K562 (cell line): Measurements from ENCODE around the gene QPRT. TPM values are rescaled to one million over a fixed set of nuclear protein-coding genes. Genes with fewer than 3 reads are reported as not detected.

Experiments
- BRD4 ChIP-seq: fragments of 200-600 bp; sonication (generic); IDR thresholded peaks from 2 replicates; pipeline ENCODE4 v1.6.1; 2017; ENCODE audit warnings: inconsistent platforms
- CTCFL ChIP-seq: IDR thresholded peaks from 2 replicates; pipeline ENCODE4 v1.6.1; 2011; ENCODE audit warnings: borderline replicate concordance, low read depth, mild to moderate bottlenecking, moderate library complexity, low read length; ENCODE audit not compliant: insufficient read depth, poor library complexity, severe bottlenecking
- HDAC2 ChIP-seq: fragments of 450-650 bp; IDR thresholded peaks from 2 replicates; pipeline ENCODE4 v1.6.1; 2016; ENCODE audit warnings: mild to moderate bottlenecking
- RBBP5 ChIP-seq: fragments of 200-600 bp; sonication (generic); IDR thresholded peaks from 2 replicates; pipeline ENCODE4 v1.6.1; 2012; ENCODE audit warnings: borderline replicate concordance, mild to moderate bottlenecking, low read length, control low read depth, inconsistent platforms; ENCODE audit not compliant: insufficient read depth, poor library complexity, severe bottlenecking
- RBFOX2 ChIP-seq: fragments of 200-400 bp; formaldehyde crosslinking; IDR thresholded peaks from 2 replicates; pipeline ENCODE4 v1.6.1; 2017; ENCODE audit warnings: low read depth, mild to moderate bottlenecking, low read length, moderate library complexity
- RCOR1 ChIP-seq, 2 experiments: IDR thresholded peaks; 2 replicates each; pipeline ENCODE4 v1.6.1; 2012; ENCODE audit warnings: low read depth in 2 of 2, low read length in 2 of 2, borderline replicate concordance in 1 of 2, improper control_type of control experiment in 1 of 2
- SNIP1 ChIP-seq: fragments of 450-650 bp; IDR thresholded peaks from 2 replicates; pipeline ENCODE4 v1.7.1; 2017; ENCODE audit warnings: low read depth, mild to moderate bottlenecking
- STAT6 ChIP-seq: sonication (generic); formaldehyde crosslinking; IDR thresholded peaks from 2 replicates; pipeline ENCODE4 v1.8.1; 2023; ENCODE audit warnings: mild to moderate bottlenecking, missing genetic modification reagents
- TBP ChIP-seq: optimal IDR thresholded peaks from 2 replicates; pipeline ENCODE3; 2011; ENCODE audit warnings: low read depth, low read length, improper control_type of control experiment
- TSHZ1 ChIP-seq: fragments of 250-450 bp; sonication (Bioruptor Pico); IDR thresholded peaks from 2 replicates; pipeline ENCODE4 v1.4.0; 2020; ENCODE audit warnings: mild to moderate bottlenecking, moderate library complexity
- ZNF551 ChIP-seq: fragments of 250-450 bp; sonication (Bioruptor Pico); IDR thresholded peaks from 2 replicates; pipeline ENCODE4 v1.5.0; 2021; ENCODE audit warnings: mild to moderate bottlenecking, moderate library complexity
- polyA plus RNA-seq, 8 experiments: library from polyadenylated mRNA; depleted of rRNA in 4 of 8; stranded (reverse) in 5 of 8; unstranded in 3 of 8; fragments of >200 nt; fragmentation: Nextera tagmentation in 2 of 8; fragmentation: Illumina TruSeq in 1 of 8; extraction: Ambion mirVana in 2 of 8; extraction: Trizol in 1 of 8; gene quantifications; 2 replicates each; pipeline versions ENCODE4 v1.2.1 to v1.2.3, GENCODE V29; 2011 to 2014; ENCODE audit warnings: inconsistent platforms in 1 of 8, missing spikeins in 1 of 8
- total RNA-seq, 7 experiments: library from RNA; depleted of rRNA in 6 of 7; stranded (reverse); fragments of >200 nt in 6 of 7; fragmentation: Illumina TruSeq in 2 of 7; extraction: Trizol in 2 of 7; gene quantifications; 2 replicates each; pipeline versions ENCODE4 v1.2.1 to v1.2.3, GENCODE V29; 2011 to 2021; ENCODE audit warnings: low replicate concordance in 1 of 7
- TF ChIP-seq, protein P1 (sequence below): fragments of 450-650 bp; IDR thresholded peaks from 2 replicates; pipeline ENCODE4 v1.6.1; 2014; ENCODE audit warnings: low read depth, mild to moderate bottlenecking, moderate library complexity, borderline replicate concordance
- TF ChIP-seq, protein P2 (sequence below), 2 experiments: fragments of 200-800 bp in 1 of 2; sonication (Bioruptor generic) in 1 of 2; sonication (generic) in 1 of 2; formaldehyde crosslinking in 1 of 2; IDR thresholded peaks in 1 of 2; conservative IDR thresholded peaks in 1 of 2; 2 replicates each; pipeline versions ENCODE4 v1.5.0 to v1.6.1; 2016 to 2020; ENCODE audit warnings: missing compliant biosample characterization in 1 of 2, missing genetic modification characterization in 1 of 2, missing genetic modification reagents in 1 of 2

QPRT gene
- total and polyA plus RNA-seq, 9 of the 15 experiments (the other 6 are each of a cell fraction or from before 2014, with no cell fraction given) = 7.7 to 112 (median 64.1) TPM

- TF ChIP-seq TSHZ1 (CRISPR knock-in tag) = no peak
- peak; percentile 15 for TF ChIP-seq TBP
- TF ChIP-seq SNIP1 = no peak
- TF ChIP-seq RBFOX2 = peak; percentile 84
- TF ChIP-seq RBBP5 = peak; percentile 60
- 0 out of 2 replicates have a peak, but pooled peaks have one; percentile 51 for TF ChIP-seq BRD4
- TF ChIP-seq, protein P1, sequence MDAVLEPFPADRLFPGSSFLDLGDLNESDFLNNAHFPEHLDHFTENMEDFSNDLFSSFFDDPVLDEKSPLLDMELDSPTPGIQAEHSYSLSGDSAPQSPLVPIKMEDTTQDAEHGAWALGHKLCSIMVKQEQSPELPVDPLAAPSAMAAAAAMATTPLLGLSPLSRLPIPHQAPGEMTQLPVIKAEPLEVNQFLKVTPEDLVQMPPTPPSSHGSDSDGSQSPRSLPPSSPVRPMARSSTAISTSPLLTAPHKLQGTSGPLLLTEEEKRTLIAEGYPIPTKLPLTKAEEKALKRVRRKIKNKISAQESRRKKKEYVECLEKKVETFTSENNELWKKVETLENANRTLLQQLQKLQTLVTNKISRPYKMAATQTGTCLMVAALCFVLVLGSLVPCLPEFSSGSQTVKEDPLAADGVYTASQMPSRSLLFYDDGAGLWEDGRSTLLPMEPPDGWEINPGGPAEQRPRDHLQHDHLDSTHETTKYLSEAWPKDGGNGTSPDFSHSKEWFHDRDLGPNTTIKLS = 0 out of 2 replicates have a peak, but pooled peaks have one; percentile 14
- no peak for TF ChIP-seq ZNF551 (CRISPR knock-in tag)
- TF ChIP-seq, protein P2, sequence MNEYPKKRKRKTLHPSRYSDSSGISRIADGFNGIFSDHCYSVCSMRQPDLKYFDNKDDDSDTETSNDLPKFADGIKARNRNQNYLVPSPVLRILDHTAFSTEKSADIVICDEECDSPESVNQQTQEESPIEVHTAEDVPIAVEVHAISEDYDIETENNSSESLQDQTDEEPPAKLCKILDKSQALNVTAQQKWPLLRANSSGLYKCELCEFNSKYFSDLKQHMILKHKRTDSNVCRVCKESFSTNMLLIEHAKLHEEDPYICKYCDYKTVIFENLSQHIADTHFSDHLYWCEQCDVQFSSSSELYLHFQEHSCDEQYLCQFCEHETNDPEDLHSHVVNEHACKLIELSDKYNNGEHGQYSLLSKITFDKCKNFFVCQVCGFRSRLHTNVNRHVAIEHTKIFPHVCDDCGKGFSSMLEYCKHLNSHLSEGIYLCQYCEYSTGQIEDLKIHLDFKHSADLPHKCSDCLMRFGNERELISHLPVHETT (CRISPR knock-in tag; conservative IDR thresholded peaks at IDR 0.05 in 1 of 2, IDR thresholded peaks at IDR 0.05 in 1 of 2) = peak in 1 of 2 experiments; percentile 13; a peak in 2 of 4 replicates
- TF ChIP-seq HDAC2 = no peak
- peak; percentile 50 for TF ChIP-seq CTCFL
- TF ChIP-seq STAT6 (CRISPR knock-in tag) = no peak
- TF ChIP-seq RCOR1 (IDR thresholded peaks at IDR 0.05; ENCODE audit: borderline replicate concordance in 1 of 2, low read depth in 2 of 2, low read length in 2 of 2) = peak in 1 of 2 experiments; percentile 70; a peak in 1 of 4 replicates
Measured at GRCh38 chr16:29664091-29664921, 14.7 kb upstream of the QPRT start (continued).
